Kidney (tissue), 22 donors: ENCODE data around the gene POLR2I. TPM values are rescaled to one million over a fixed set of nuclear protein-coding genes. Genes with fewer than 3 reads are reported as not detected.

Source experiments
- DNase-seq, 5 donors: peaks; one replicate each; pipeline ENCODE4 v3.0.0-alpha.2; 2013 to 2020
- FAIRE-seq: peaks from 2 replicates; lab custom pipeline; 2012; peaks lifted over from hg19 to GRCh38; lab: Jason Lieb, UNC
- H3K27ac ChIP-seq, 2 donors: one replicate each; pipeline ENCODE4 v1.7.0; 2013; ENCODE audit warnings: low read depth in 2 of 2, low read length in 2 of 2, inconsistent platforms in 1 of 2
- H3K27me3 ChIP-seq: one replicate; pipeline ENCODE4 v1.7.1; 2013; ENCODE audit warnings: low read length, inconsistent platforms; ENCODE audit not compliant: control insufficient read depth, insufficient read depth
- H3K36me3 ChIP-seq, 3 donors: one replicate each; pipeline versions ENCODE4 v1.7.0 to v1.7.1; 2013; ENCODE audit warnings: low read length in 3 of 3, control low read depth in 1 of 3, inconsistent platforms in 1 of 3; ENCODE audit not compliant: insufficient read depth in 3 of 3, control insufficient read depth in 2 of 3
- H3K4me1 ChIP-seq, 3 donors: one replicate each; pipeline versions ENCODE4 v1.7.0 to v1.7.1; 2013; ENCODE audit warnings: low read length in 3 of 3, inconsistent platforms in 1 of 3, low read depth in 1 of 3; ENCODE audit not compliant: control insufficient read depth in 2 of 3, insufficient read depth in 2 of 3
- H3K4me3 ChIP-seq, 3 donors: one replicate each; pipeline versions ENCODE4 v1.7.0 to v1.8.1; 2013; ENCODE audit warnings: low read length in 3 of 3, control low read depth in 1 of 3, inconsistent platforms in 1 of 3
- H3K9ac ChIP-seq, 3 donors: one replicate each; pipeline versions ENCODE4 v1.7.0 to v1.7.1; 2013; ENCODE audit warnings: low read length in 3 of 3, control low read depth in 1 of 3, inconsistent platforms in 1 of 3
- H3K9me3 ChIP-seq, 3 donors: one replicate each; pipeline versions ENCODE4 v1.7.0 to v1.7.1; 2013; ENCODE audit warnings: low read length in 3 of 3, control low read depth in 1 of 3, inconsistent platforms in 1 of 3; ENCODE audit not compliant: control insufficient read depth in 2 of 3, insufficient read depth in 1 of 3
- intact Hi-C: fragments of 100-400 bp; cut with DNase I; formaldehyde crosslinking; loops from one replicate; pipeline ENCODE4 v1.11.1; 2022
- long read RNA-seq, 10 donors: library from polyadenylated mRNA in 1 of 10; unstranded in 1 of 10; transcript quantifications; one replicate each; pipeline ENCODE4 v2.0.0 and lab custom pipeline, GENCODE V29; 2021 to 2026
- polyA plus RNA-seq: library from polyadenylated mRNA; stranded (reverse); fragments of 350-450 nt; fragmentation: Illumina TruSeq; extraction: RNeasy Lipid Tissue Mini Kit (QIAGEN cat#74804); gene quantifications from one replicate; pipeline ENCODE4 v1.2.3, GENCODE V29; 2014; ENCODE audit warnings: low read depth, low replicate concordance; ENCODE audit not compliant: insufficient read depth
- total RNA-seq: library from RNA; stranded (reverse); fragmentation: NEBNext Ultra II Directional; extraction: Animal tissue kit (Norgen Biotek cat#: 25700); gene quantifications from one replicate; pipeline ENCODE4 v1.2.1, GENCODE V29; 2021
- TF ChIP-seq, protein P1 (sequence below): IDR thresholded peaks from 3 replicates; pipeline ENCODE4 v1.5.1; 2012; ENCODE audit warnings: mild to moderate bottlenecking, moderate library complexity, borderline replicate concordance; ENCODE audit not compliant: insufficient read depth; ENCODE audit errors: extremely low read depth
- donor health status: control.
- donor health status: control.
- donor health status: control.
- donor health status: control.
- donor health status: control.
- donor health status: DM: yes; HTN: yes; CAD: no.
- donor health status: Normal renal cell carcinoma (clear cell type).

POLR2I gene
- total RNA-seq (59.9 TPM), polyA plus RNA-seq (119 TPM)
- long read RNA-seq, donor 1, transcript POLR2I-201 (6 exons, 913 nt), result major isoform, 39 of 49 reads
- long read RNA-seq, donor 1, transcript POLR2I-206 (5 exons, 542 nt), result minor isoform, 8 of 49 reads
- long read RNA-seq, donor 1, partial matches to known transcripts, result 0 of 49 reads
- long read RNA-seq, donor 1, other reads (novel, unspliced or antisense), result 0 of 49 reads
- long read RNA-seq, donor 2, transcript POLR2I-201 (6 exons, 913 nt), result major isoform, 56 of 76 reads
- long read RNA-seq, donor 2, transcript POLR2I-206 (5 exons, 542 nt), result minor isoform, 17 of 76 reads
- long read RNA-seq, donor 2, partial matches to known transcripts, result 0 of 76 reads
- long read RNA-seq, donor 2, other reads (novel, unspliced or antisense), result 0 of 76 reads
- long read RNA-seq, donor 3, transcript POLR2I-206 (5 exons, 542 nt), result minor isoform, 13 of 78 reads
- long read RNA-seq, donor 3, transcript POLR2I-201 (6 exons, 913 nt), result major isoform, 62 of 78 reads
- long read RNA-seq, donor 3, partial matches to known transcripts, result 0 of 78 reads
- long read RNA-seq, donor 3, other reads (novel, unspliced or antisense), result 0 of 78 reads
- long read RNA-seq, donor 4, transcript POLR2I-201 (6 exons, 913 nt), result major isoform, 47 of 52 reads
- long read RNA-seq, donor 4, partial matches to known transcripts, result 0 of 52 reads
- long read RNA-seq, donor 4, other reads (novel, unspliced or antisense), result 0 of 52 reads
- long read RNA-seq, donor 5, partial matches to known transcripts, result 0 of 5 reads
- long read RNA-seq, donor 5, other reads (novel, unspliced or antisense), result 0 of 5 reads
- long read RNA-seq, donor 6, transcript POLR2I-202 (5 exons, 368 nt), result minor isoform, 7 of 179 reads
- long read RNA-seq, donor 6, transcript POLR2I-201 (6 exons, 913 nt), result major isoform, 130 of 179 reads
- long read RNA-seq, donor 6, transcript POLR2I-206 (5 exons, 542 nt), result minor isoform, 29 of 179 reads
- long read RNA-seq, donor 6, partial matches to known transcripts, result 12 of 179 reads
- long read RNA-seq, donor 6, other reads (novel, unspliced or antisense), result 0 of 179 reads
- long read RNA-seq, donor 7, transcript POLR2I-201 (6 exons, 913 nt), result major isoform, 20 of 26 reads
- long read RNA-seq, donor 7, partial matches to known transcripts, result 3 of 26 reads
- long read RNA-seq, donor 7, other reads (novel, unspliced or antisense), result 2 of 26 reads
- long read RNA-seq, donor 8, transcript POLR2I-201 (6 exons, 913 nt), result major isoform, 59 of 67 reads
- long read RNA-seq, donor 8, transcript POLR2I-206 (5 exons, 542 nt), result minor isoform, 7 of 67 reads
- long read RNA-seq, donor 8, partial matches to known transcripts, result 0 of 67 reads
- long read RNA-seq, donor 8, other reads (novel, unspliced or antisense), result 0 of 67 reads
- long read RNA-seq, donor 9, transcript POLR2I-206 (5 exons, 542 nt), result minor isoform, 5 of 24 reads
- long read RNA-seq, donor 9, transcript POLR2I-201 (6 exons, 913 nt), result major isoform, 18 of 24 reads
- long read RNA-seq, donor 9, partial matches to known transcripts, result 0 of 24 reads
- long read RNA-seq, donor 9, other reads (novel, unspliced or antisense), result 0 of 24 reads
- long read RNA-seq, donor 10, transcript POLR2I-201 (6 exons, 913 nt), result major isoform, 63 of 83 reads
- long read RNA-seq, donor 10, transcript POLR2I-206 (5 exons, 542 nt), result minor isoform, 10 of 83 reads
- long read RNA-seq, donor 10, partial matches to known transcripts, result 10 of 83 reads
- long read RNA-seq, donor 10, other reads (novel, unspliced or antisense), result 0 of 83 reads

DNA sequence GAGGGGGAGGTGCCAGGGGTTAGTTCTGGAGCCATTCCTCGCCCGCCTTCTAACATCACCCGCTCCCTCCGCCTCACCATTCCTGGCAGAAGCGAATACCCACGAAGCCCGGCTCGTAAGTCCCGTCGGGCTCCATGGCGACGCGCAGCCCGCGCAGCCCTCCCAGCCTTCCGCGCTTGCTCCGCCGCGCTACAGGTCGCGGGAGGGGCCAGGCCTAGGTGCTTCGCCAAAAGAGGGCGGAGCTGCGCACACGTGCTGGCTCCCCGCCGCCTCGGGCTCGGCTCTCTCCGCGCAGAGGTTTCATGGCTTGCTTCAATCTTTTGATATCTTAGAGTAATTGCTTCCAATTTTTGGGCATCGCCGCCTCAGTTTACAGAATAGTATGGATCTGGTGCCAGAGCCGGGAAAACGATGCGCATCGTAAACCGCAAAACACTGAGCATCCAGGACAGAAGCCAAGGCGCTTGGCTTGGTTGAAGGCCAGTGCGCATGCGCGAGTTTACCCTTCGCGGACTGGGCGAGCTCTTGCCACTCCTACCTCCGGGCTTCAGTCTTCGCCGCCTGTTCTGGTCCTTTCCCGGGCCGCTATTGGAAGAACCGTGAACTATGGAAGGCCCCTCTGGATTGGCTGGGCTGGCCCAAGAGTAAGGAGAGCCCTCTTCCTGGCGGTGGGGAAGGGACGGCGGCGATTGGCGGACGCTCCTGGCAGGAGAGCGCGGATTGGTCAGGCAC, at the start of gene POLR2I:
TSS of gene POLR2I (minus strand) at position 155 of the 732 bp plus-strand sequence. CDS start at position 136, 19 bp downstream.
- Histone ChIP-seq H3K27me3 (no peaks in the 10 kb centered on the region), H3K27ac (peak within 1 kb of the TSS; percentile 84 to 93), H3K9me3 (no peaks in the 10 kb centered on the region), H3K4me1 (peaks cover 0 to 18% (median 4%) of the 10 kb centered on the region in 3 donors), H3K36me3 (peaks cover 2 to 20% (median 3%) of the 10 kb centered on the region in 3 donors), H3K4me3 (peak within 1 kb of the TSS; percentile 89 to 98 (median 97)), H3K9ac (peak within 1 kb of the TSS; percentile 84 to 98 (median 84))
- TF ChIP-seq, protein P1, sequence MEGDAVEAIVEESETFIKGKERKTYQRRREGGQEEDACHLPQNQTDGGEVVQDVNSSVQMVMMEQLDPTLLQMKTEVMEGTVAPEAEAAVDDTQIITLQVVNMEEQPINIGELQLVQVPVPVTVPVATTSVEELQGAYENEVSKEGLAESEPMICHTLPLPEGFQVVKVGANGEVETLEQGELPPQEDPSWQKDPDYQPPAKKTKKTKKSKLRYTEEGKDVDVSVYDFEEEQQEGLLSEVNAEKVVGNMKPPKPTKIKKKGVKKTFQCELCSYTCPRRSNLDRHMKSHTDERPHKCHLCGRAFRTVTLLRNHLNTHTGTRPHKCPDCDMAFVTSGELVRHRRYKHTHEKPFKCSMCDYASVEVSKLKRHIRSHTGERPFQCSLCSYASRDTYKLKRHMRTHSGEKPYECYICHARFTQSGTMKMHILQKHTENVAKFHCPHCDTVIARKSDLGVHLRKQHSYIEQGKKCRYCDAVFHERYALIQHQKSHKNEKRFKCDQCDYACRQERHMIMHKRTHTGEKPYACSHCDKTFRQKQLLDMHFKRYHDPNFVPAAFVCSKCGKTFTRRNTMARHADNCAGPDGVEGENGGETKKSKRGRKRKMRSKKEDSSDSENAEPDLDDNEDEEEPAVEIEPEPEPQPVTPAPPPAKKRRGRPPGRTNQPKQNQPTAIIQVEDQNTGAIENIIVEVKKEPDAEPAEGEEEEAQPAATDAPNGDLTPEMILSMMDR, result peak; percentile 2
- FAIRE-seq (peak; percentile 96), DNase-seq (peak; percentile 100)
- intact Hi-C loops, result no loop called here

DNA sequence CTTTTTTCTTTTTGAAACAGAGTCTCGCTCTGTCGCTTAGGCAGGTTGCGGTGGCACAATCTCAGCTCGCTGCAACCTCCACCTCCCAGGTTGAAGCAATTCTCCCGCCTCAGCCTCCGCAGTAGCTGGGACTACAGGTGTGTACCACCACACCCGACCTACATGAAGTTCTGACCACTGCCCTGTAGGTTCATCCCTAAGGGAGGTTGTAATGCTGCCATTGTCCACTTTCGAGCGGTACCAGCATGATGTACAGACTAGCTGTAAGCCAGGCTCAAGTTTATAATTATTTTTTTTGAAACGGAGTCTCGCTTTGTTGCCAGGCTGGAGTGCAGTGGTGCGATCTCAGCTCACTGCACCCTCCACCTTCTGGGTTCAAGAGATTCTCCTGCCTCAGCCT, 49.1 kb upstream of the POLR2I start:
- intact Hi-C loops, result no loop called here
- Histone ChIP-seq H3K9ac (no peak overlapping the region), H3K27ac (no peak overlapping the region), H3K9me3 (no peaks in the 10 kb centered on the region), H3K4me1 (no peaks in the 10 kb centered on the region), H3K36me3 (peaks cover 0 to 2% (median 0%) of the 10 kb centered on the region in 3 donors), H3K4me3 (no peak overlapping the region), H3K27me3 (no peaks in the 10 kb centered on the region)
- TF ChIP-seq, protein P1, result no peak
- FAIRE-seq (no peak), DNase-seq (no peak)
